B cell (primary cell): ENCODE measurements around the gene KLF1.

Experiments
- CTCF ChIP-seq: fragments of 200-600 bp; IDR thresholded peaks from one replicate; pipeline ENCODE4 v1.8.0; 2022; ENCODE audit warnings: antibody characterized with exemption, mild to moderate bottlenecking
- EZH2 ChIP-seq: IDR thresholded peaks from 2 replicates; pipeline ENCODE4 v1.6.1; 2012; ENCODE audit warnings: borderline replicate concordance, low read depth, mild to moderate bottlenecking, moderate library complexity, low read length; ENCODE audit not compliant: insufficient read depth, poor library complexity, severe bottlenecking

DNA sequence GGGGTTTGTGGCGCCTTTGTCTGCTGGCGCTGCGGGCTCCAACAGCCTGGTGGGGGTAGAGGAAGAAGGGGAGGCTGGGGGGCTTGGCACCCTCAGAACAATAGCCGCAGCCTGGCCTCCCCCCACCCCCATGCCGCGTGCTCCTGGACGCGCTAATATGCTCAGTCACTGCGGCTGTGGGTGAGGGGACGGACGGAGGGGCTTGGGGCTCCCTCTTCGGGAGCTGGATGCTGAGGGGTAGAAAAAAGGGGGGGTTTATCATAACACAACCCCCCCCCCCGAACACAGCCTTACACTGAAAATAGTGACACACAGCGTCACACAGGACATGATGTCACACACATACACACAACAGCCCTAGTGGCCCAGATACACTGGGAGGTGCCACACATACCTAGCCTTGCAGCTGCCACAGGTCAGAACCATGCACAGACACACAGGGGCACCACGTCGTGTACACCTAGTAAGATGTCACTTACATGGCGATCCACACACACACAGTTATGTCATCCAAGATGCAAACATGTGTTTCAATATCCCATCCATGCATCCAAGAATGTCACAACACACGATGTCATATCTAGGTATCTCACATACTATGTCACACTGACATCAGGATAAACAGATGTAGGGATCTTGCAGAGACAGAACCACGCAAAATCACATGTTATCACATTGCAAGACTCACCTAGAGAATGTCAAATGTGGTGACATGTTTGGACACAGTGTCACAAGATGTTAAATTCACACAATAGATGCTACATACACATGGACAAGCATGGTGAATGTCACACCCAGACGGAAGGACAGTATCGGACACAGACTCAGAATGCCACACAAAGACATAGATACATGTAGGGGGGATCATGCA, 47.9 kb downstream of the KLF1 start:
- TF ChIP-seq CTCF (no peak), EZH2 (no peak)
